Posterior vena cava (tissue), 2 donors: ENCODE results near the gene AP3M1. TPM values are rescaled to one million over a fixed set of nuclear protein-coding genes. Genes with fewer than 3 reads are reported as not detected.
"Not testable (repeated sequence)": the region's sequence is repeated elsewhere in the genome, so short reads cannot be mapped to it uniquely, and the experiment has no call there.

Experiments
- DNase-seq: peaks from one replicate; pipeline ENCODE4 v3.0.0-alpha.2; 2020; ENCODE audit warnings: low spot score
- intact Hi-C, 2 donors: fragments of 100-400 bp; cut with DNase I; formaldehyde crosslinking; loops; one replicate each; pipeline versions ENCODE4 v1.14.1 to v1.14.2; 2022 to 2023
- long read RNA-seq, 2 donors: library from polyadenylated mRNA; unstranded; transcript quantifications; one replicate each; pipeline ENCODE4 v2.0.0, GENCODE V29; 2020 to 2021
- total RNA-seq, 2 donors: library from RNA; stranded (reverse); fragmentation: NEBNext Ultra II Directional; extraction: Animal tissue kit (Norgen Biotek cat#: 25700); gene quantifications; one replicate each; pipeline ENCODE4 v1.2.1, GENCODE V29; 2021
- donor health status: DM: yes; HTN: yes; CAD: no.
- donor health status: DM: yes; HTN: yes; CAD: no.

Gene AP3M1, protein sequence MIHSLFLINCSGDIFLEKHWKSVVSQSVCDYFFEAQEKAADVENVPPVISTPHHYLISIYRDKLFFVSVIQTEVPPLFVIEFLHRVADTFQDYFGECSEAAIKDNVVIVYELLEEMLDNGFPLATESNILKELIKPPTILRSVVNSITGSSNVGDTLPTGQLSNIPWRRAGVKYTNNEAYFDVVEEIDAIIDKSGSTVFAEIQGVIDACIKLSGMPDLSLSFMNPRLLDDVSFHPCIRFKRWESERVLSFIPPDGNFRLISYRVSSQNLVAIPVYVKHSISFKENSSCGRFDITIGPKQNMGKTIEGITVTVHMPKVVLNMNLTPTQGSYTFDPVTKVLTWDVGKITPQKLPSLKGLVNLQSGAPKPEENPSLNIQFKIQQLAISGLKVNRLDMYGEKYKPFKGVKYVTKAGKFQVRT
- 10 to 100 TPM; 25.7 to 28.3 TPM for total RNA-seq
- long read RNA-seq, donor 1, full-length matches to known transcripts = 4 of 6 reads
- long read RNA-seq, donor 1, partial matches to known transcripts = 1 of 6 reads
- long read RNA-seq, donor 1, other reads (novel, unspliced or antisense) = 1 of 6 reads
- long read RNA-seq, donor 2, full-length matches to known transcripts = 9 of 12 reads
- long read RNA-seq, donor 2, partial matches to known transcripts = 0 of 12 reads
- long read RNA-seq, donor 2, other reads (novel, unspliced or antisense) = 3 of 12 reads

DNA sequence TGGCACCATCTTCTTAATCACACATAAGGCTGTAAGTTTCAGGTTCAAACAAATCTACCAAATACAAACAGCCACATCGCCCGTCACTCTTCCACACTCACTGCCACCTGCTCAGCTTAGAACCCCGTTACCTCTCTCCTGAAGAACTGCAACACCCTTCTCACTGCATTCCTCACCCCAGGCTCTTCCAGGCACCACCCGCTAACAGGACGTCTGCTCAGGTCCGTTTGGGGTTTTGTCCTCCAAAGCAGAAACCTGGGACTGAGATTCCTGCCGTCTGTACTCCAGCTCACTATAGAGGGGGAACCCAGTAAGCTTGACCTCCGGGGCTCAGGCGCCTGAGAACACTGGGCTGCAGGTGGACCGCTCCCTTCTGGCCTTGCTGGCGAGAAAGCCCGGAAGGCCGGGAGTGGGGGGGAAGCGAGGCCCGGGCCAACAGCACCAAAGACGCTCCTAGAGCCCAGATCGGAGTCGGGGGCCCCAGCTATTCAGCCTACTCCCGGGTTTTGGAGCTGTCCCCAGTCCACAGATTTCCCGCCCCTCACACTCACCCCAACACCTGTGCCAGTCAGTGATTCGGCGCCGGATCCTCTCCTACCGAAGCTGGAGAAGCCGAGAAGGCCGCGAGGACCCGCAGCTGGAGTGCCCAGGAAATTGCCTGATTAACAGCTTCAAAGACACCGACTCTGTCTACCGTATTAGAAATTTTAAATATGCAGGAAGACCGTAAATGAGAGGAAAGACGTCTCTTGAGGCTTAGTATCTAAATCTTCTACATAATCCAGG lies at the start of gene AP3M1:
Gene AP3M1 (minus strand): TSS at position 625 of the 786 bp plus-strand sequence. CDS start 12,449 bp downstream, outside the sequence.
- peak; percentile 93 for DNase-seq
- intact Hi-C loops = no loop called here

DNA sequence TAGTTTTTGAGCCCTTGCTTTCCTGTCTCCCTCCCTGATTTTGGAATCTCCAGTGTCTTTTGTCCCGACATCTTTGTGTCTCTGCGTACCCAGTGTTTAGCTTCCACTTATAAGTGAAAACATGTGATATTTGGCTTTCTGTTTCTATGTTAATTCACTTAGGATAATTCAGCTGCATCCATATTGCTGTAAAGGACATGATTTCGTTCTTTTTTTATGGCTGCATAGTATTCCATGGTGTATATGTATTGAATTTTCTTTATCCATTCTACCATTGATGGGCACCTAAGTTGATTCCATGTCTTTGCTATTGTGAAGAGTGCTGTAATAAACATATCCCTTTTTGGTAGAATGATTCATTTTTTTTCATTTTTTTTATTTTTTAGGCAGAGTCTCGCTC lies 48.7 kb upstream of the AP3M1 start:
- no peak for DNase-seq
- intact Hi-C loops = no loop called here

DNA sequence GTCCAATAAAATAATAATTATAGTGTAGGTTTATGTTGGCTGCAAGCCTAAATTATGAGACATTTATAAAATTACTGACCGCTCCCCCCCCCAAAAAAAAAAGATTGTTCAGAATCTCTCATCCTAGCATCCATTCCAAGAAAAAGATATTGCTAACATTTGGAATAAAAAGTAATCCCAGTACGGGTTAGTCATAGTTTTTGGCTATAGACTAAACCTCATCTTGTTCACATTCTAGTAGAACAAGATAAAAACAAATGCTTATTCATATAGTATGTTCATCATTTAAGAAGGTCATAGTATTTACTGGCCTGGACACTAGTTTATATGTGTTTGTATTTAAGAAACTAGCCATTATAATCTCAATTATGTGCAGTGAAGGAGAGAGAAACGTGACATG lies 44.4 kb upstream of the AP3M1 start:
- no peak for DNase-seq
- intact Hi-C loops = no loop called here

DNA sequence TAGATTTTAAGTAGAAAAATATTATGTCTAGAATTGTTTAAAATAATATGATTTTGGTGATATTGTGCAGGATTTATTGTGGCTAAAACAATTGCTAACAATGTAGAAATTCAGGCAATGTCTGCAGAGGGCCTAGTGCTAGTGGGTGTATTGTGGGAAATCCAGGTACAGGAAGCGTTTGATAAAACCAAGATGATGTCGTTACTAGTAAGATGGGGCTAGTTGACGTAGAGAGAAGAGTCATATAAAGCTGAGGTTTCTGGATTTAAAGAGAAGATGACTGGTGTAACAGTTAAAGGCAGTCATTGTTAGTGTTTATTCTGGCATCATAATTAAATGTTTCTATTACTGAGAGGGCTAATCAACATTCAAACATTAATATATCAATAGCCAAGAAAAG lies 43.9 kb upstream of the AP3M1 start:
- intact Hi-C loops = no loop called here
- no peak for DNase-seq

GRCh38 chr10:74190494-74190893 lies 39.9 kb upstream of the AP3M1 start:
- no peak for DNase-seq
- intact Hi-C loops = no loop called here

- intact Hi-C loops = no loop called here
- no peak for DNase-seq
Measured at GRCh38 chr10:74189999-74190421, 39.4 kb upstream of the AP3M1 start.

GRCh38 chr10:74188617-74189016 lies 38.0 kb upstream of the AP3M1 start:
- DNase-seq, intact Hi-C loops: not testable (repeated sequence)

GRCh38 chr10:74187237-74187636 lies 36.6 kb upstream of the AP3M1 start:
- no peak for DNase-seq
- intact Hi-C loops = no loop called here

DNA sequence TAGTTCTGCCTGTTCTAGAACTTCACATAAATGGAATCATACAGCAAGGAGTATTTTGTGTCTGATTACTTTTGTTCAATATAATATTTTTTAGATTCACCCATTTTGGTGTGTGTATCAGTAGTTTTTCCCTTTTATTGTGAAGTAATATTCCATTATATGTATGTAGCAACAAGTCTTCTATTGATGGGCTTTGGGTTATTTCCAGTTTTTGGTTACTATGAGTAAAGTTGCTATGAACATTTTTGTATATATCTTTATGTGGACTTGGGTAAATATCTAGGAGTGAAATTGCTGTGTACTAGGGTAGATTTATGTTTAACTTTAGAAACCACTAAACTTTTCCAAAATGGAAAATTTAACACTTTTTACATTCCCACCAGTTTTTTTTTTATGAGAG lies 36.0 kb upstream of the AP3M1 start:
- DNase-seq = no peak
- intact Hi-C loops = no loop called here

GRCh38 chr10:74179111-74179710 lies 28.6 kb upstream of the AP3M1 start:
- no peak for DNase-seq
- intact Hi-C loops = no loop called here

DNA sequence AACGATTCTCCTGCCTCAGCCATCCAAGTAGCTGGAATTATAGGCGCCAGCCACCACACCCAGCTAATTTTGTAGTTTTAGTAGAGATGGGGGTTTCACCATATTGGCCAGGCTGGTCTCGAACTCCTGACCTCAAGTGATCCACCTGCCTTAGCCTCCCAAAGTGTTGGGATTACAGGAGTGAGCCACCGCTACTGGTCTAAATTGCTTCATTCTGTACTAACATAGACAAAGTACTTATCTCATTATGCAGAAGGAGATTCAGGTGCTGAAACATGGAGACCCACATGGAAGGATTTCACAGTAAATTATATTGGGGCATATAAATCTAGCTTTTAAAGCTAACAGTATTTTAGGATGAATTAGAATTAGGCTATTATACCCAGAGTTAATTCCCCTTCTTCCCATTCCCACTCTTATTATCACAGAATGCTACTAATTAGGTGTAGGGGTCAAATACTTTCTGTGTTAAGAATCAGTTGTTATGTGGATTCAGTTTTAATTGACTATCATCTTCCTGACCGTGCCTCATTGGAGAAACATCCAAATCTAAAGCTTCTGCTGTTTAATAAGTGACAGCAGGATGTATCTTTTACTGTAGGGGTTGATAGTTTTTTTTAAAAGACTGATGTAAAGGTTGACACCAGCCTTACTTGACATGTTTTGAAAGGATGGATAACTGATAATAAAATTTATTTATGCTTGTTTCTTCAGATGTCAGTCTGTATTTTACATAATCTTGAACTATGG lies 27.6 kb upstream of the AP3M1 start:
- intact Hi-C loops = no loop called here
- no peak for DNase-seq

DNA sequence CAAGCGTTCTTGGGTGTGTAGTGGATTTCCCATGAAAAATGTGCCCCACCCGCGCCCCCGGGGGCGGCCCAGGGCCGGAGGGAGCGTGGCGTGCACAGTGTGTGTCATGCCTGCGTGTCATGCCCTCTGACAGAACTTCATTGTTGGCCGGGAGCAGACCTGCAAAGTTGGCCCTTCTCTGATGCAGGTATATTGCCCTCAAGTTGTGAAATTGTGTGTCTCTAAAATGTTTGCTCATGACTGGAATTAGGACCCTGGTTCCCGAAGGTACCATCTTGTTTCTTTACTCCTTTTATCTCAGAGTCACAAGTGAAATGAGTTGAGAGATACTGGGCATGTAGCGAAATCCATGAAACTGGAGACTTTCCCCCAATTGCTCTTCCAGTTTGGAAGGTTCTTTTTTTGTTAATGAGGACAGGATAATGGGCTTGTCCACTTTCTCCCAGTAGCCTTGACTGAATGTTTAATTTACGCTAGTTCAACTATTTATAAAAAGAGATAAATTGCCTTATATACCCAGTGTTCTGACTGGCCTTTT lies 26.6 kb upstream of the AP3M1 start:
- DNase-seq = no peak
- intact Hi-C loops = no loop called here

DNA sequence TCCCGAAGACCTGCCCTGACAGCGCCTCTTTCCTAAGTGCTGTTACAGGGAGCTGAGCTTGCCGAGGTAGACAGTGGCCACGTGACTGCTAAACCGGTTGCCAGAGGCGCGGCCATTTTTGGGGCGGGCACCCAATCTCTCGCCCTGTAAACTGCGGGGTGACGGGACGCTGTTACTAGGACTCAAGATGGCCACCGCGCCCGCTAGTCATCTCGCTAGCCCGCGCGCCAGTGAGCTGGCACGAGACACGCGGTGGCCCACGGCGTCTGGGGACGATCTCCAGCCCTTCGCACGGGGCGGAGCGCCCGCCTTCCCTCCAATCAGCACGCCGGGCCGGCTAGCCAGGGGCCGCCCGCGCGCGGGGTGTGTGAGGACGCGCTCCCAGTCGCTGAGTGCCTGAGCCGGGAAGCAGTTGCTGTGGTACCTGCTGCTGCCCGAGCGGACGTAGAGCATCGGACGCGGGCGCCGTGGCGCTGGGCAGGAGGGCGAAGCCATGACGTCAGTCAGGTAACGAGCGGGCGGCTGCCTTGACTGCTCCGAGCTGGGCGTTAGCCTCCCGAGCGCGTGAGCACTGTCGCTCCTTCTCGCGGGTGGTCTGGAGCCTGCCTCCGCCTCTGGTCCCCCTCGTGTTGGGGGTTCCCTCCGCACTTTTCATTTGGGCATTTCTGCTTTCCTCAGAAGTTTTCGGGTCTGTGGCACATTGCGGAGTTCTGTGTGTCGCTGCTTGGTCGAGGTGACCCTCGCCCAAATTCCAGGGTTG lies 25.9 kb upstream of the AP3M1 start:
- intact Hi-C loops = no loop called here
- peak; percentile 99 for DNase-seq

GRCh38 chr10:74175510-74176379 lies 25.1 kb upstream of the AP3M1 start:
- intact Hi-C loops = no loop called here
- no peak for DNase-seq

- no peak for DNase-seq
- intact Hi-C loops = no loop called here
Measured at GRCh38 chr10:74174521-74174920, 23.9 kb upstream of the AP3M1 start.

DNA sequence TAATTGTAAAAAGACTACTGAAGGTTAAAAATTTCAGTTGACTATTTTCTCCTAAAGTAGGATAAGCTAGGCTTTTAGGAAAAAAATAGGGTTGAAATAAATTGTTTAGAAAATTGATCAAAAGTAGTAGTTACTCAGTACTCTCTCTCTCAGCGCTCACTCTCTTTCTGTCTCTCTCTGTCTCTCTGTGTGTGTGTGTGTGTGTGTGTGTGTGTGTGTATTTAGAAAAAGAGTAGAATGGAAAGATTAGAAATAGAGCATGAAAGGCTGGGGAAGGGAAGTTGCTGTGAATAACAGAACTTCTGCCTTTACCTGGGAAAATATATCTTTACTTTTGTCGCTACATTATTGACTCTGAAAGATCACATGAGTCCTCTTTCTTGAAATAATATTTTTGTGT lies 21.0 kb upstream of the AP3M1 start:
- intact Hi-C loops = no loop called here
- DNase-seq = no peak

DNA sequence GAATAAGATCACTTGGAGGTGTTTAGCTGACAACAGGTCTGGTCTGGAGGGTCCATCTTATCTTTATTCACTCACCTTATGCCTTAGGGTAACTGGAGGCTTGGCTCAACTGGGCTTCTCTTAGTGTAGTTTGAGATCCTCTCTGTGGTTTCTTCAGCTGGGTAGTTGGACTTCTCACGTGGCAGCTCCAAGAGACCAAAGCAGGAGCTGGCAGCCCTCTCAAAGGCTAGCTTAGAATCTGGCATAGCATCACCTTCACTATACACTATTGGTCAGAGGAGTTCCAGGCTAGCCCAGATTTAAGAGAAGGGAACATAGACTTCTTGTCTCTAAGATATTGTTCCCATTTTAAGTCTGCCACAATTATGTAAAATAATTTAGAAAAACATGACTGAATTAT lies 16.8 kb upstream of the AP3M1 start:
- DNase-seq = no peak
- intact Hi-C loops = no loop called here
